Nephron (organoid): ENCODE measurements around the gene GALNT13.
A peak's percentile ranks its signal among the peaks of the same experiment; 100 is the strongest.

Source experiments
- H3K27ac Mint-ChIP-seq, 3 experiments: 2 replicates each; pipeline ENCODE4 v1.8.0; 2020; ENCODE audit warnings: mixed read lengths in 3 of 3, mild to moderate bottlenecking in 2 of 3, moderate library complexity in 1 of 3
- H3K27me3 Mint-ChIP-seq: 2 replicates; pipeline ENCODE4 v1.8.0; 2021; ENCODE audit warnings: low read depth, mild to moderate bottlenecking, moderate library complexity, mixed read lengths
- H3K36me3 Mint-ChIP-seq: 2 replicates; pipeline ENCODE4 v1.8.0; 2020; ENCODE audit warnings: low read depth, mixed read lengths
- H3K4me1 Mint-ChIP-seq: 2 replicates; pipeline ENCODE4 v1.8.0; 2020; ENCODE audit warnings: mixed read lengths
- H3K4me3 Mint-ChIP-seq, 3 experiments: 2 replicates each; pipeline ENCODE4 v1.8.0; 2020; ENCODE audit warnings: mild to moderate bottlenecking in 3 of 3, mixed read lengths in 3 of 3, moderate library complexity in 2 of 3
- H3K9me3 Mint-ChIP-seq: 2 replicates; pipeline ENCODE4 v1.8.0; 2020; ENCODE audit warnings: mixed read lengths
- CTCF ChIP-seq, 3 experiments: fragments of 200-600 bp; sonication (generic); IDR thresholded peaks; one replicate each; pipeline ENCODE4 v1.5.0; 2021; ENCODE audit warnings: antibody characterized with exemption in 3 of 3; ENCODE audit not compliant: unreplicated experiment in 3 of 3

GALNT13 gene

GRCh38 chr2:154400563-154401290 is 529.0 kb downstream of the GALNT13 start:
- no peak for TF ChIP-seq CTCF (IDR thresholded peaks at IDR 0.05; ENCODE audit: unreplicated experiment in 3 of 3)
- H3K36me3 Mint-ChIP-seq: no peaks in the 10 kb centered on the region
- no peak overlapping the region for H3K4me3 Mint-ChIP-seq
- H3K4me1 Mint-ChIP-seq: no peaks in the 10 kb centered on the region
- no peaks in the 10 kb centered on the region for H3K27me3 Mint-ChIP-seq
- H3K27ac Mint-ChIP-seq: no peak overlapping the region
- no peaks in the 10 kb centered on the region for H3K9me3 Mint-ChIP-seq

DNA sequence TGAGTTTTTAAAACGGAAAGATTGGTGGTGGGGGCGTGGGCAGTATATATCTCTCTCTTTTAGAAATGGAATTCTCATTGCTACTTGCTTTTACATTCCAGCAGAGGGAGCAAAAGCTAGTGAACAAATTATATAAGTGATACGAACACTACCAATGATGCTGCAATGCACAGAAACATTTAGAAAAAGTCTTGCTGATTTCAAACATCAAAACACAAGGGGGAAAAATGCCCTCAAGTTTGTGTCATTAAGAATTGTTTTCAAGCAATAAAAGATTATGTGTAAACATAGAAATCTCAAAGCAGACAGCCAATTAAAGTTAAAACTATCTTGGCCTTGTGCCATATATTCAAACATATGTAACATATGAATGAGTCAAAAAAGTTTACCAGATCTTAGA is 530.5 kb downstream of the GALNT13 start:
- peak; percentile 51 to 65 (median 55) for TF ChIP-seq CTCF (IDR thresholded peaks at IDR 0.05; ENCODE audit: unreplicated experiment in 3 of 3)
- H3K36me3 Mint-ChIP-seq: no peaks in the 10 kb centered on the region
- H3K27ac Mint-ChIP-seq: no peak overlapping the region
- no peaks in the 10 kb centered on the region for H3K9me3 Mint-ChIP-seq
- no peaks in the 10 kb centered on the region for H3K27me3 Mint-ChIP-seq
- no peaks in the 10 kb centered on the region for H3K4me1 Mint-ChIP-seq
- H3K4me3 Mint-ChIP-seq: no peak overlapping the region

DNA sequence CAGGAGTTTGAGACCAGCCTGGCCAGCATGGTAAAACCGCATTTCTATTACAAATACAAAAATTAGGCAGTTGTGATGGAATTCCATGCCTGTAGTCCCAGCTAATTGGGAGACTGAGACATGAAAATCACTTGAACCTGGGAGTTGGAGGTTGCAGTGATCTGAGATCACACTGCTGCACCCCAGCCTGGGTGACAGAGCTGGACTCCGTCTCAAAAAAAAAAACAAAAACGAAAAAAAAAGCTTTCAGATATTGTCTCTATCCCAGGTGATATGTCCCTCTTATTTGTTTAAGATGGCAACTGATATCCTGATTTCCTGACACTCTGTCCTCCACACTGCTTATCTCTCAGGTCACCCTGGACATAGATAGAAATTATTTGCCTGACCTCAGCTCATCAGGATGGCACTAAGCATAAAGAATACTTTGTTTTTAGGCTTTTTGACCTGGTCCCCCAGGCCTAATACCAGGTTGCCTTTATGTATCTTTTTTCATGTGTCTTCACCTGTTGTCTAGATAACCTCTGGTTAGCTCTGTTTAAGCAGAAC is 531.6 kb downstream of the GALNT13 start:
- H3K4me1 Mint-ChIP-seq: no peaks in the 10 kb centered on the region
- H3K9me3 Mint-ChIP-seq: no peaks in the 10 kb centered on the region
- TF ChIP-seq CTCF (IDR thresholded peaks at IDR 0.05; ENCODE audit: unreplicated experiment in 3 of 3): no peak
- no peaks in the 10 kb centered on the region for H3K36me3 Mint-ChIP-seq
- no peak overlapping the region for H3K4me3 Mint-ChIP-seq
- no peaks in the 10 kb centered on the region for H3K27me3 Mint-ChIP-seq
- H3K27ac Mint-ChIP-seq: no peak overlapping the region

GRCh38 chr2:154408786-154409185 is 537.1 kb downstream of the GALNT13 start:
- no peaks in the 10 kb centered on the region for H3K36me3 Mint-ChIP-seq
- H3K9me3 Mint-ChIP-seq: no peaks in the 10 kb centered on the region
- no peak overlapping the region for H3K4me3 Mint-ChIP-seq
- TF ChIP-seq CTCF (IDR thresholded peaks at IDR 0.05; ENCODE audit: unreplicated experiment in 3 of 3): no peak
- H3K27ac Mint-ChIP-seq: no peak overlapping the region
- H3K4me1 Mint-ChIP-seq: no peaks in the 10 kb centered on the region
- no peaks in the 10 kb centered on the region for H3K27me3 Mint-ChIP-seq

GRCh38 chr2:154422251-154422650 is 550.5 kb downstream of the GALNT13 start:
- H3K4me1 Mint-ChIP-seq: no peaks in the 10 kb centered on the region
- TF ChIP-seq CTCF (IDR thresholded peaks at IDR 0.05; ENCODE audit: unreplicated experiment in 3 of 3): no peak
- H3K27me3 Mint-ChIP-seq: no peaks in the 10 kb centered on the region
- no peaks in the 10 kb centered on the region for H3K9me3 Mint-ChIP-seq
- no peaks in the 10 kb centered on the region for H3K36me3 Mint-ChIP-seq
- H3K27ac Mint-ChIP-seq: no peak overlapping the region
- no peak overlapping the region for H3K4me3 Mint-ChIP-seq

DNA sequence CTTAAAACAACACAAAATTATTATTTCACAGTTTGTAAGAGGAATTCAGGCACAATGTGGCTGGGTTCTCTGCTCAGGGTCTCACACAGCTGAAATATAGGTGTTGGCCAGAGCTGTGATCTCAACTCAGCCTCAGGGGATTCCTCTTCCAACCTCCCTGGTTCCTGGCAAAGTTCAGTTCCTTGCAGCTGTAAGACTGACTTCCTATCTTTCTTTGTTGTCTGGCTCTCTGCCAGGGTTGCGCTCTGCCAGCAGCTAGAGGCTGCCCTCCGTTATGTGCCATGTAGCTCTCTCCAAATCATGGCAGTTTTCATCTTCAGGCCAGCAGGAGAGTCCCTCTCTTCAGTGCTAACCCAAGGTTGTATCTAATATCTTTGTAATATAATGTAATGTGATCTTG is 554.3 kb downstream of the GALNT13 start:
- Mint-ChIP-seq H3K9me3 (no peaks in the 10 kb centered on the region), H3K4me1 (no peaks in the 10 kb centered on the region), H3K27ac (no peak overlapping the region), H3K4me3 (no peak overlapping the region), H3K36me3 (no peaks in the 10 kb centered on the region), H3K27me3 (no peaks in the 10 kb centered on the region)
- TF ChIP-seq CTCF (IDR thresholded peaks at IDR 0.05; ENCODE audit: unreplicated experiment in 3 of 3): no peak
